Calu3 (cell line): ENCODE data around the gene LRRC36. TPM values are rescaled to one million over a fixed set of nuclear protein-coding genes. Genes with fewer than 3 reads are reported as not detected.

Source experiments
- BruUV-seq: library from RNA; stranded (reverse); fragments of 400-500 nt; replicated peaks from 2 replicates; lab custom pipeline; 2021; lab: Mats Ljungman, UMichigan
- CTCF ChIA-PET: fragments of 300-600 bp; sonication (Branson Sonifier 250); formaldehyde crosslinking; loops from one replicate; lab custom pipeline; 2022; ENCODE audit warnings: antibody characterized with exemption; lab: Charles Lee
- DNase-seq: peaks from one replicate; pipeline ENCODE4 v3.0.0; 2022
- H3K27ac Mint-ChIP-seq: one replicate; pipeline ENCODE4 v1.8.0; 2022; ENCODE audit warnings: mixed read lengths; ENCODE audit not compliant: unreplicated experiment
- H3K27me3 Mint-ChIP-seq: one replicate; pipeline ENCODE4 v1.8.0; 2022; ENCODE audit warnings: mixed read lengths; ENCODE audit not compliant: unreplicated experiment
- H3K36me3 Mint-ChIP-seq: one replicate; pipeline ENCODE4 v1.8.0; 2022; ENCODE audit warnings: mild to moderate bottlenecking, moderate library complexity, mixed read lengths; ENCODE audit not compliant: insufficient read depth, unreplicated experiment
- H3K4me1 Mint-ChIP-seq: one replicate; pipeline ENCODE4 v1.8.0; 2022; ENCODE audit warnings: mild to moderate bottlenecking, low read depth, mixed read lengths; ENCODE audit not compliant: unreplicated experiment
- H3K4me3 Mint-ChIP-seq: one replicate; pipeline ENCODE4 v1.8.0; 2022; ENCODE audit warnings: mild to moderate bottlenecking, low read depth, moderate library complexity, mixed read lengths; ENCODE audit not compliant: unreplicated experiment
- H3K9me3 Mint-ChIP-seq: one replicate; pipeline ENCODE4 v1.8.0; 2022; ENCODE audit warnings: low read depth, mixed read lengths; ENCODE audit not compliant: unreplicated experiment
- CTCF ChIP-seq: fragments of 200-600 bp; IDR thresholded peaks from one replicate; pipeline ENCODE4 v1.8.0; 2022; ENCODE audit warnings: antibody characterized with exemption; ENCODE audit not compliant: unreplicated experiment
- intact Hi-C: fragments of 100-400 bp; cut with micrococcal nuclease; formaldehyde crosslinking; loops from one replicate; pipeline ENCODE4 v1.10.0; 2022; ENCODE audit not compliant: unreplicated experiment
- total RNA-seq: library from RNA; stranded (reverse); gene quantifications from 2 replicates; pipeline ENCODE4 v1.2.3, GENCODE V29; 2022

The LRRC36 gene
- total RNA-seq, 1 experiment from 2014 or later, result 9.2 TPM

GRCh38 chr16:67312719-67313118, 13.9 kb upstream of the LRRC36 start:
- BruUV-seq, result no TSS peak
- no peak overlapping the region for H3K4me3 Mint-ChIP-seq
- H3K9me3 Mint-ChIP-seq, result no peaks in the 10 kb centered on the region
- intact Hi-C loops, result no loop called here
- no peak for TF ChIP-seq CTCF
- H3K36me3 Mint-ChIP-seq, result no peaks in the 10 kb centered on the region
- H3K27ac Mint-ChIP-seq, result no peak overlapping the region
- peaks cover 13% of the 10 kb centered on the region for H3K4me1 Mint-ChIP-seq
- CTCF ChIA-PET, result interaction anchor here (0.5 to 0.6 kb wide), 2 partner anchors 69 to 177 kb away, joined by 3 read pairs; no protein-coding TSS in a partner anchor
- no peaks in the 10 kb centered on the region for H3K27me3 Mint-ChIP-seq
- no peak for DNase-seq

GRCh38 chr16:67317853-67318252, 8.8 kb upstream of the LRRC36 start:
- Mint-ChIP-seq H3K4me3 (no peak overlapping the region), H3K9me3 (no peaks in the 10 kb centered on the region), H3K4me1 (peaks cover 2% of the 10 kb centered on the region), H3K27me3 (no peaks in the 10 kb centered on the region), H3K27ac (no peak overlapping the region), H3K36me3 (no peaks in the 10 kb centered on the region)
- CTCF ChIA-PET, result no interaction called here
- intact Hi-C loops, result no loop called here
- no peak for TF ChIP-seq CTCF
- no peak for DNase-seq
- BruUV-seq, result no TSS peak

- Mint-ChIP-seq H3K36me3 (peaks cover 25% of the 10 kb centered on the region), H3K27ac (peak overlapping the region; percentile 4), H3K4me3 (peak overlapping the region; percentile 79), H3K9me3 (peaks cover 2% of the 10 kb centered on the region), H3K4me1 (peaks cover 38% of the 10 kb centered on the region), H3K27me3 (no peaks in the 10 kb centered on the region)
- no peak for DNase-seq
- no TSS peak for BruUV-seq
- CTCF ChIA-PET, result interaction anchor here (0.6 to 2.1 kb wide), 8 partner anchors 11 to 126 kb away, joined by 3 to 28 read pairs (median 6); partner anchors contain the start of gene TPPP3
- no peak for TF ChIP-seq CTCF
- intact Hi-C loops, result loop anchor here (2.0 to 5.0 kb wide), 2 partner anchors 36 to 69 kb away; no protein-coding TSS in a partner anchor
Observed at GRCh38 chr16:67326115-67326471, 522 bp upstream of the LRRC36 start.

GRCh38 chr16:67327743-67328142, 1.1 kb downstream of the LRRC36 start:
- CTCF ChIA-PET, result interaction anchor here (0.6 to 2.1 kb wide), 9 partner anchors 11 to 113 kb away, joined by 3 to 28 read pairs (median 7); no protein-coding TSS in a partner anchor
- no peaks in the 10 kb centered on the region for H3K27me3 Mint-ChIP-seq

More at GRCh38 chr16:67327743-67328142, 1.1 kb downstream of the LRRC36 start:
- DNase-seq, result no peak
- peaks cover 2% of the 10 kb centered on the region for H3K9me3 Mint-ChIP-seq
- H3K4me3 Mint-ChIP-seq, result peak overlapping the region; percentile 79
- intact Hi-C loops, result loop anchor here (2.0 to 5.0 kb wide), 2 partner anchors 35 to 67 kb away; no protein-coding TSS in a partner anchor
- BruUV-seq, result no TSS peak
- peak overlapping the region; percentile 4 for H3K27ac Mint-ChIP-seq
- H3K4me1 Mint-ChIP-seq, result peaks cover 40% of the 10 kb centered on the region
- no peak for TF ChIP-seq CTCF
- H3K36me3 Mint-ChIP-seq, result peaks cover 25% of the 10 kb centered on the region
